HG03280 (cell line): Measurements from ENCODE around the gene CFAP100.

Experiments used
- ATAC-seq: cut with Tn5 transposase; IDR thresholded peaks from one replicate; pipeline ENCODE4 v1.9.1; 2021; ENCODE audit warnings: mild to moderate bottlenecking, moderate library complexity; ENCODE audit not compliant: unreplicated experiment

The CFAP100 gene

GRCh38 chr3:126356373-126357264, 38.1 kb upstream of the CFAP100 start:
- no peak for ATAC-seq

GRCh38 chr3:126357295-126358037, 37.2 kb upstream of the CFAP100 start, which contains the start of gene KLF15:
Gene KLF15 (minus strand): TSS chr3:126357408. CDS start chr3:126352922, 4,486 bp downstream.
- peak; percentile 90 for ATAC-seq

GRCh38 chr3:126358038-126358815, 36.5 kb upstream of the CFAP100 start:
- ATAC-seq = no peak

- ATAC-seq = no peak
Observed at GRCh38 chr3:126358816-126359181, 35.9 kb upstream of the CFAP100 start.

GRCh38 chr3:126360046-126360713, 34.5 kb upstream of the CFAP100 start:
- no peak for ATAC-seq

GRCh38 chr3:126360714-126361060, 34.0 kb upstream of the CFAP100 start:
- no peak for ATAC-seq

- ATAC-seq = no peak
Observed at GRCh38 chr3:126361211-126361610, 33.5 kb upstream of the CFAP100 start.

GRCh38 chr3:126364130-126364695, 30.5 kb upstream of the CFAP100 start:
- no peak for ATAC-seq

GRCh38 chr3:126364731-126365301, 29.9 kb upstream of the CFAP100 start:
- ATAC-seq = no peak

GRCh38 chr3:126365351-126366277, 29.1 kb upstream of the CFAP100 start:
- ATAC-seq = no peak

GRCh38 chr3:126367316-126367805, 27.3 kb upstream of the CFAP100 start:
- ATAC-seq = no peak

GRCh38 chr3:126369490-126369889, 25.2 kb upstream of the CFAP100 start:
- ATAC-seq = no peak

GRCh38 chr3:126370055-126370454, 24.7 kb upstream of the CFAP100 start:
- no peak for ATAC-seq

GRCh38 chr3:126370606-126371005, 24.1 kb upstream of the CFAP100 start:
- ATAC-seq = no peak

- ATAC-seq = no peak
Observed at GRCh38 chr3:126371096-126371705, 23.5 kb upstream of the CFAP100 start.

- no peak for ATAC-seq
Observed at GRCh38 chr3:126372413-126373145, 22.1 kb upstream of the CFAP100 start.

GRCh38 chr3:126373146-126373613, 21.5 kb upstream of the CFAP100 start:
- ATAC-seq = no peak
